AG10803 (cell line): Measurements from ENCODE around the gene ZNF609.

Experiments
- DNase-seq: peaks from one replicate; pipeline ENCODE4 v3.0.0; 2010; ENCODE audit warnings: low read depth
- H3K4me3 ChIP-seq: 2 replicates; pipeline ENCODE4 v1.5.1; 2011; ENCODE audit warnings: mild to moderate bottlenecking, low read length, control low read depth
- CTCF ChIP-seq: conservative IDR thresholded peaks from 2 replicates; pipeline ENCODE4 v1.5.1; 2011; ENCODE audit warnings: mild to moderate bottlenecking, low read length, control low read depth, inconsistent platforms

The ZNF609 gene

GRCh38 chr15:64548235-64548634 is 87.9 kb downstream of the ZNF609 start:
- no peak overlapping the region for H3K4me3 ChIP-seq
- TF ChIP-seq CTCF, result no peak
- DNase-seq, result no peak

DNA sequence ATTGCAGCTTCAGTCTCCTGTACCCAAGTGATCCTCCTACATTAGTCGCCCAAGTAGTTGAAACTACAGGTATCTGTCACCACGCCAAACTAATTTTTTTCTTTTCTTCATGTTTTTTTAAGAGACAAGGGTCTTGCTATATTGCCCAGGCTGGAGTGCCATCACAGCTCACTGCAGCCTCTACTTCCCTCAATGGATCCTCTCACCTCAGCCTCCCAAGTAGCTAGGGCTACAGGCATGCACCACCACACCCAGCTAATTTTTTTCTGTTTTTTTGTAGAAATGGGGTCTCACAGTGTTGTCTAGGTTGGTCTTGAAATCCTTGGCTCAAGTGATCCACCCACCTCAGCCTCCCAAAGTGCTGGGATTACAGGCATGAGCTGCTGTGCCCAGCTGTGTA is 89.5 kb downstream of the ZNF609 start:
- no peak for DNase-seq
- H3K4me3 ChIP-seq, result no peak overlapping the region
- TF ChIP-seq CTCF, result no peak

- DNase-seq, result no peak
- no peak overlapping the region for H3K4me3 ChIP-seq
- no peak for TF ChIP-seq CTCF
Measured at GRCh38 chr15:64552281-64552948, 92.0 kb downstream of the ZNF609 start.

DNA sequence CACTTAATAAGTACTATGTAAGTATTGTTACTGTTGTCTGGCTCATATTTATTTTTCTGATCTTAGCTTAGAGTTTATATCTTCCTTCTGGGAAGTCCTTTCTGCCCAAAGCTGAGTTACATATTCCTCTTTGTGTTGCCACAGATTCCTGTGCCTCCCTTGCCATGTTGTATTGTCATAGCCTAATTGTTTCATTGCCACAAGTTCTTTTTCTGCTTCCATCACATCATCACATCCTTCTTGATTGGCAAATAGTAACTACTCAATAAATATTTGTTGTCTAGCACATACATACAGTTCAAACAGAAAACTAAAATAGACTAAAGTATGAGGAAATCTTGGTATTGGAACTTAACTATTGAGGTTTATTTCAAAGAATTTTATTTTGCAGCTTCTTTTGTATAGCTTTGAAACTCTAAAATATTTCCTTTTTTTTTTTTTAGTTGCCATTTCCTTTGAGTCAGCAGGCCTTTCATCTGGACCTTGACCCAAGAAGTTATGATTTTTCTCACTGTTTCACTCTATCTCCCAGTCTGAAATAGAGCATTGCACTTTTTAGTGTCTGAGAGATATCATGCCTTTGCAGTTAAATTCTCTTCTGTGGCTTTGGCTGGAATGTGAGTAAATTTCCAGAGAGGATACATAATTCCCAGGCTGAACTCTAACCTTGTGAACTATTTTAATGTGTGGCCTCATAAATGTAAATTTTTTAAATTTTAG is 98.2 kb downstream of the ZNF609 start:
- H3K4me3 ChIP-seq, result no peak overlapping the region
- DNase-seq, result peak; percentile 52
- TF ChIP-seq CTCF, result no peak

DNA sequence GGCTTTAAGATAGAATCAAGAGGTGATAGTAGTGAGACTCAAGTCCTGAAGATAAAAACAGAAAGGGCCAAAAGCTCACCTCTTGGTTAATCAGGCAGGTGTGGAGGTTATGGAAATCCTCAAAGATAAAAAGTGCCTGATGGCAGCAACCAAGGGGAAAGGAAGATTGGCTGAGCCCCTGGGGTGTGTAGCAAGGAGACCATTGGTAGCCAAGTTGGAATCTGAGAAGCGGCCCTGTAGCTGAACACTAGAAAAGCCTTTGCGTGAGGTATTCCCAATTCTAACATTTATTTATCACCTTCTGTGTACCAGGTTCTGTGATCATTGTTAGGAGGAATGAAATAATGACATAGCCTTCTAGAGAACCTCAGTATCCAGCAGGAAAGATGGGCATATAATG is 98.9 kb downstream of the ZNF609 start:
- H3K4me3 ChIP-seq, result no peak overlapping the region
- no peak for TF ChIP-seq CTCF
- no peak for DNase-seq

GRCh38 chr15:64560501-64560900 is 100.1 kb downstream of the ZNF609 start:
- no peak overlapping the region for H3K4me3 ChIP-seq
- no peak for TF ChIP-seq CTCF
- DNase-seq, result no peak

DNA sequence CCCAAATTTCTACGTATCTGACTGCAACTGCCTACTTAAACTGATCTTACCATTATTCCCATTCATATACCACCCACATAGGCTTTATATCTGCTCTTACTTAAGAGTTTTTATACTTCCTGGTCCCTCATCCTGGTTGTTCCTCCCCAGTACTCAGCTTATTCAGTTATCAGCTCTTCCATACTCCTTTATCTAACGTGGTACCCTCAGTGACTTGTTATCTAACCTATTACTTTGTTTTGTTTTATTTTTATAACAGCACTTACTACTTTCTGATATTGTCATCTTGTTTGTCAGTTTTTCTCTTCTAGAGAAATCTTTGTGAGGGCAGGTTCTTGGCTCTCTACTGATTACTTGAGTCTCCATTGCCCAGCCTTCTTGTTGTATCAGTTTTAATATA is 100.6 kb downstream of the ZNF609 start:
- DNase-seq, result no peak
- H3K4me3 ChIP-seq, result no peak overlapping the region
- TF ChIP-seq CTCF, result no peak
